Right atrium auricular region (tissue), 2 donors: ENCODE results near the gene BACE2. TPM values are rescaled to one million over a fixed set of nuclear protein-coding genes. Genes with fewer than 3 reads are reported as not detected.

ENCODE experiments used
- DNase-seq: peaks from one replicate; pipeline ENCODE4 v3.0.0-alpha.2; 2019; ENCODE audit warnings: low spot score
- H3K27ac ChIP-seq, 2 donors: fragments of 200-600 bp; sonication (generic); 1 replicate in 1 of 2; 2 replicates in 1 of 2; pipeline ENCODE4 v1.5.1; 2016 to 2019
- H3K27me3 ChIP-seq, 2 donors: fragments of 200-600 bp; sonication (generic); one replicate each; pipeline versions ENCODE4 v1.5.1 to v1.6.0; 2017 to 2019
- H3K36me3 ChIP-seq: fragments of 200-600 bp; sonication (generic); one replicate; pipeline ENCODE4 v1.5.1; 2016
- H3K4me1 ChIP-seq, 2 donors: fragments of 200-600 bp; sonication (generic); one replicate each; pipeline versions ENCODE4 v1.5.1 to v1.6.0; 2017 to 2019
- H3K4me3 ChIP-seq, 2 donors: fragments of 200-600 bp; sonication (generic); 1 replicate in 1 of 2; 2 replicates in 1 of 2; pipeline ENCODE4 v1.5.1; 2017 to 2019; ENCODE audit warnings: mild to moderate bottlenecking in 1 of 2, moderate library complexity in 1 of 2
- H3K9me3 ChIP-seq, 2 donors: fragments of 200-600 bp; sonication (generic); one replicate each; pipeline ENCODE4 v1.5.1; 2019
- CTCF ChIP-seq, 2 donors: fragments of 200-600 bp; sonication (generic); IDR thresholded peaks; one replicate each; pipeline ENCODE4 v1.5.1; 2019; ENCODE audit warnings: antibody characterized with exemption in 2 of 2
- total RNA-seq, 2 donors: library from RNA; depleted of rRNA; stranded (reverse); fragments of >200 nt; gene quantifications; one replicate each; pipeline ENCODE4 v1.1.0, GENCODE V29; 2016

The BACE2 gene
- total RNA-seq, 2 donors from 2014 or later, result 23.7 to 50.3 TPM

- DNase-seq, result no peak
- Histone ChIP-seq H3K27ac (no peak overlapping the region), H3K27me3 (no peaks in the 10 kb centered on the region), H3K4me1 (peaks cover 0 to 9% of the 10 kb centered on the region in 2 donors), H3K4me3 (no peak overlapping the region), H3K9me3 (no peaks in the 10 kb centered on the region), H3K36me3 (peaks cover 9% of the 10 kb centered on the region)
- TF ChIP-seq CTCF (IDR thresholded peaks at IDR 0.05), result no peak
Observed at GRCh38 chr21:41230497-41230896, 62.5 kb downstream of the BACE2 start.

GRCh38 chr21:41231060-41231459 is 63.1 kb downstream of the BACE2 start:
- Histone ChIP-seq H3K36me3 (peaks cover 9% of the 10 kb centered on the region), H3K4me3 (no peak overlapping the region), H3K27me3 (no peaks in the 10 kb centered on the region), H3K4me1 (peaks cover 0 to 3% of the 10 kb centered on the region in 2 donors), H3K27ac (no peak overlapping the region), H3K9me3 (no peaks in the 10 kb centered on the region)
- DNase-seq, result no peak
- no peak for TF ChIP-seq CTCF (IDR thresholded peaks at IDR 0.05)

- no peaks in the 10 kb centered on the region for H3K4me1 ChIP-seq
- no peak overlapping the region for H3K4me3 ChIP-seq
- H3K27me3 ChIP-seq, result no peaks in the 10 kb centered on the region
- H3K9me3 ChIP-seq, result no peaks in the 10 kb centered on the region
- no peak overlapping the region for H3K27ac ChIP-seq
- peaks cover 12% of the 10 kb centered on the region for H3K36me3 ChIP-seq
- no peak for DNase-seq
- no peak for TF ChIP-seq CTCF (IDR thresholded peaks at IDR 0.05)
Observed at GRCh38 chr21:41232013-41232412, 64.1 kb downstream of the BACE2 start.

DNA sequence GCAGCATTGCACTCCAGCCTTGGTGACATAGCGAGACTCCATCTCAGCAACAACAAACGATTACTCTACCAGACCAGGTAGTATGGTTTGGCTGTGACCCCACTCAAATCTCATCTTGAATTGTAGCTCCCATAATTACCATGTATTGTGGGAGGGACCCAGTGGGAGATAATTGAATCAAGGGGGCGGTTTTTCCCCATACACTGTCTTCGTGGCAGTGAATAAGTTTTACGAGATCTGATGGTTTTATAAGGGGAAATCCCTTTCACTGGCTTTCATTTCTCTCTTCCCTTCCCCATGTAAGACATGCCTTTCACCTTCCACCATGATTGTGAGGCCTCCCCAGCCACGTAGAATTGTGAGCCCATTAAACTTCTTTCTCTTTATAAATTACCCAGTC is 66.0 kb downstream of the BACE2 start:
- Histone ChIP-seq H3K27ac (no peak overlapping the region), H3K27me3 (no peaks in the 10 kb centered on the region), H3K4me1 (no peaks in the 10 kb centered on the region), H3K9me3 (no peaks in the 10 kb centered on the region), H3K4me3 (no peak overlapping the region), H3K36me3 (peaks cover 14% of the 10 kb centered on the region)
- no peak for DNase-seq
- no peak for TF ChIP-seq CTCF (IDR thresholded peaks at IDR 0.05)

- Histone ChIP-seq H3K27me3 (no peaks in the 10 kb centered on the region), H3K36me3 (peaks cover 14% of the 10 kb centered on the region), H3K4me3 (no peak overlapping the region), H3K4me1 (no peaks in the 10 kb centered on the region), H3K9me3 (no peaks in the 10 kb centered on the region), H3K27ac (no peak overlapping the region)
- DNase-seq, result no peak
- no peak for TF ChIP-seq CTCF (IDR thresholded peaks at IDR 0.05)
Observed at GRCh38 chr21:41234569-41234968, 66.6 kb downstream of the BACE2 start.

- Histone ChIP-seq H3K4me1 (no peaks in the 10 kb centered on the region), H3K27ac (no peak overlapping the region), H3K36me3 (peaks cover 14% of the 10 kb centered on the region), H3K4me3 (no peak overlapping the region), H3K9me3 (no peaks in the 10 kb centered on the region), H3K27me3 (no peaks in the 10 kb centered on the region)
- TF ChIP-seq CTCF (IDR thresholded peaks at IDR 0.05), result no peak
- DNase-seq, result no peak
Observed at GRCh38 chr21:41235201-41235600, 67.2 kb downstream of the BACE2 start.
